PC-3 (cell line): ENCODE measurements around the gene ELL2. TPM values are rescaled to one million over a fixed set of nuclear protein-coding genes. Genes with fewer than 3 reads are reported as not detected.
"Not testable (repeated sequence)": the region's sequence is repeated elsewhere in the genome, so short reads cannot be mapped to it uniquely, and the experiment has no call there.

Experiments
- ATAC-seq: fragments of 200-7000 bp; cut with Tn5 transposase; 2 replicates; pipeline ENCODE4 v1.9.1; 2020; ENCODE audit warnings: mild to moderate bottlenecking, moderate library complexity
- BruUV-seq: library from RNA; stranded (reverse); fragments of 400-500 nt; replicated peaks from 2 replicates; lab custom pipeline; 2021; lab: Mats Ljungman, UMichigan
- CTCF ChIA-PET: fragments of 300-600 bp; sonication (Branson Sonifier 250); formaldehyde crosslinking; loops from one replicate; lab custom pipeline; 2022; ENCODE audit warnings: antibody characterized with exemption; lab: Charles Lee
- POLR2A ChIA-PET: fragments of 300-600 bp; sonication (Branson Sonifier 250); formaldehyde crosslinking; loops from one replicate; lab custom pipeline; 2022; ENCODE audit warnings: antibody characterized with exemption; ENCODE audit not compliant: unreplicated experiment; lab: Charles Lee
- DNase-seq: peaks from one replicate; pipeline ENCODE4 v3.0.0-alpha.2; 2015
- H2AFZ ChIP-seq: fragments of 300-600 bp; sonication (generic); 2 replicates; pipeline ENCODE4 v1.6.0; 2016; ENCODE audit warnings: antibody characterized with exemption, low read length
- H3F3A ChIP-seq: fragments of 300-600 bp; sonication (generic); one replicate; pipeline ENCODE4 v1.6.0; 2017; ENCODE audit warnings: antibody characterized with exemption, low read length, control low read depth, mild to moderate bottlenecking; ENCODE audit not compliant: unreplicated experiment
- H3K27ac ChIP-seq: fragments of 300-600 bp; sonication (generic); 2 replicates; pipeline ENCODE4 v1.5.1; 2016; ENCODE audit warnings: mild to moderate bottlenecking, low read length
- H3K27me3 ChIP-seq: fragments of 300-600 bp; sonication (generic); 2 replicates; pipeline ENCODE4 v1.6.1; 2016; ENCODE audit warnings: low read length, mixed read lengths
- H3K36me3 ChIP-seq: fragments of 300-600 bp; sonication (generic); 2 replicates; pipeline ENCODE4 v1.6.1; 2016; ENCODE audit warnings: low read depth, mixed run types, low read length, mixed read lengths
- H3K4me1 ChIP-seq: fragments of 300-600 bp; sonication (generic); 2 replicates; pipeline ENCODE4 v1.5.1; 2016; ENCODE audit warnings: low read length; ENCODE audit not compliant: insufficient read depth
- H3K4me2 ChIP-seq: fragments of 300-600 bp; sonication (generic); 2 replicates; pipeline ENCODE4 v1.6.0; 2016; ENCODE audit warnings: low read length
- H3K4me3 ChIP-seq: fragments of 300-600 bp; sonication (generic); 2 replicates; pipeline ENCODE4 v1.5.1; 2016; ENCODE audit warnings: mild to moderate bottlenecking, low read length, mixed read lengths
- H3K79me2 ChIP-seq: fragments of 300-600 bp; sonication (generic); 2 replicates; pipeline ENCODE4 v1.6.1; 2017; ENCODE audit warnings: low read length, mixed read lengths
- H3K9ac ChIP-seq: fragments of 300-600 bp; sonication (generic); 2 replicates; pipeline ENCODE4 v1.6.0; 2016; ENCODE audit warnings: mild to moderate bottlenecking, low read length
- H3K9me2 ChIP-seq: fragments of 300-600 bp; sonication (generic); replicated peaks from 2 replicates; pipeline ENCODE4 v1.6.1; 2016; ENCODE audit warnings: mixed run types, low read length, mixed read lengths
- H3K9me3 ChIP-seq: fragments of 300-600 bp; sonication (generic); 2 replicates; pipeline ENCODE4 v1.6.1; 2016; ENCODE audit warnings: low read length, mixed read lengths
- H4K20me1 ChIP-seq: fragments of 300-600 bp; sonication (generic); 2 replicates; pipeline ENCODE4 v1.6.1; 2016; ENCODE audit warnings: low read length, mixed read lengths
- CTCF ChIP-seq: fragments of 300-600 bp; sonication (generic); conservative IDR thresholded peaks from 2 replicates; pipeline ENCODE4 v1.5.1; 2017; ENCODE audit warnings: antibody characterized with exemption, low read depth, mild to moderate bottlenecking, low read length
- EZH2 ChIP-seq: fragments of 300-600 bp; sonication (generic); IDR thresholded peaks from one replicate; pipeline ENCODE4 v1.6.1; 2017; ENCODE audit warnings: antibody characterized with exemption, mild to moderate bottlenecking, low read length; ENCODE audit not compliant: unreplicated experiment
- EZH2phosphoT487 ChIP-seq: fragments of 300-600 bp; sonication (generic); IDR thresholded peaks from 2 replicates; pipeline ENCODE4 v1.6.1; 2018; ENCODE audit warnings: mild to moderate bottlenecking, antibody characterized with exemption, low read length, borderline replicate concordance
- intact Hi-C: fragments of 100-400 bp; cut with micrococcal nuclease; formaldehyde crosslinking; loops from 2 replicates; pipeline ENCODE4 v1.9.0; 2023
- total RNA-seq: library from RNA; depleted of rRNA; stranded (reverse); fragments of >200 nt; gene quantifications from 2 replicates; pipeline ENCODE4 v1.2.3, GENCODE V29; 2014

The ELL2 gene
- total RNA-seq, 1 experiment from 2014 or later = 72.2 TPM

GRCh38 chr5:95838001-95838520 is 123.6 kb downstream of the ELL2 start:
- H3K36me3 ChIP-seq = no peaks in the 10 kb centered on the region
- CTCF ChIA-PET = no interaction called here
- H3F3A ChIP-seq = no peaks in the 10 kb centered on the region
- POLR2A ChIA-PET = no interaction called here
- peaks cover 16% of the 10 kb centered on the region for H3K4me1 ChIP-seq
- no peaks in the 10 kb centered on the region for H4K20me1 ChIP-seq
- intact Hi-C loops = no loop called here
- ATAC-seq (no peak), DNase-seq (no peak)
- H3K9me3 ChIP-seq = no peaks in the 10 kb centered on the region
- H3K27me3 ChIP-seq = no peaks in the 10 kb centered on the region
- BruUV-seq = no TSS peak
- no peak overlapping the region for H3K9ac ChIP-seq
- H3K27ac ChIP-seq = no peak overlapping the region
- H3K4me2 ChIP-seq = no peak overlapping the region
- no peaks in the 10 kb centered on the region for H3K9me2 ChIP-seq
- TF ChIP-seq CTCF (no peak), EZH2 (no peak), EZH2phosphoT487 (no peak)
- H3K79me2 ChIP-seq = no peaks in the 10 kb centered on the region
- H2AFZ ChIP-seq = no peak overlapping the region
- no peak overlapping the region for H3K4me3 ChIP-seq

DNA sequence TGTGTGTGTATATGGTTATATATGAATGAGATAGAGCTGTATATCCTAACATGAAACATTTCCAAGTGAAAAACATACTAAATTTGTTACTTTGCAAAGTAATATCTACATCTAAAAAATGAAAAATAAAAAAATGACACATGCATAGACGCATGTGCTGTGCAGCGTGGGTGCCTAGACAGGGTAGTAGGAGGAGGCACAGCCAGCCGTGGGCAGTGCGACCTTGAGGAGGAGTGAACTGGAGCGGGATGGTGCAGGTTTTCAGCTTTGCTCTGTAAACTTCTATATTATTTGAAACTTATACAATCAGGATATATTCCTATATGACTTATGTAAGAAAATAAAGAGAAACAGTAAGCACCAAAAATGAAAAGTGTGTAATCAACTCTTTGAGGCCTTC is 124.2 kb downstream of the ELL2 start:
- Histone ChIP-seq H4K20me1 (no peaks in the 10 kb centered on the region), H3K4me1 (peaks cover 14% of the 10 kb centered on the region), H3F3A (no peaks in the 10 kb centered on the region), H3K4me2 (no peak overlapping the region), H3K4me3 (no peak overlapping the region), H2AFZ (no peak overlapping the region), H3K9me3 (no peaks in the 10 kb centered on the region), H3K27me3 (no peaks in the 10 kb centered on the region), H3K36me3 (no peaks in the 10 kb centered on the region), H3K79me2 (no peaks in the 10 kb centered on the region), H3K9me2 (no peaks in the 10 kb centered on the region), H3K9ac (no peak overlapping the region), H3K27ac (no peak overlapping the region)
- no peak for DNase-seq
- CTCF ChIA-PET = no interaction called here
- ATAC-seq = no peak
- no peak for TF ChIP-seq EZH2
- TF ChIP-seq CTCF = no peak
- no peak for TF ChIP-seq EZH2phosphoT487
- POLR2A ChIA-PET = no interaction called here
- intact Hi-C loops = no loop called here
- no TSS peak for BruUV-seq

GRCh38 chr5:95836971-95837370 is 124.7 kb downstream of the ELL2 start:
- H3K9me3 ChIP-seq, H3K4me3 ChIP-seq, H2AFZ ChIP-seq, H3K27me3 ChIP-seq, ATAC-seq, DNase-seq, CTCF ChIA-PET, H3K79me2 ChIP-seq, H3K9me2 ChIP-seq, H3K4me2 ChIP-seq, H3K27ac ChIP-seq, H3K36me3 ChIP-seq, H3K9ac ChIP-seq, H4K20me1 ChIP-seq, BruUV-seq, H3F3A ChIP-seq: not testable (repeated sequence)
- intact Hi-C loops = loop anchor here (1.0 kb wide), 1 partner anchor 15 kb away; the partner anchor contains the start of gene GLRX
- POLR2A ChIA-PET = interaction anchor here (1.0 kb wide), 1 partner anchor 14 kb away, joined by 4 read pairs; no protein-coding TSS in a partner anchor
- H3K4me1 ChIP-seq = peaks cover 14% of the 10 kb centered on the region
